Keratinocyte (primary cell): ENCODE data around the gene CUBN. TPM values are rescaled to one million over a fixed set of nuclear protein-coding genes. Genes with fewer than 3 reads are reported as not detected.

Source experiments
- DNase-seq: peaks from one replicate; pipeline ENCODE4 v3.0.0-alpha.2; 2011; ENCODE audit warnings: low read depth, missing footprints, low spot score
- FAIRE-seq: peaks from 2 replicates; lab custom pipeline; 2011; peaks lifted over from hg19 to GRCh38; lab: Jason Lieb, UNC
- H2AFZ ChIP-seq: 2 replicates; pipeline ENCODE4 v1.6.0; 2012; ENCODE audit warnings: low read length, control low read depth, inconsistent platforms; ENCODE audit not compliant: control insufficient read depth
- H3K27ac ChIP-seq: 2 replicates; pipeline ENCODE4 v1.5.1; 2011; ENCODE audit warnings: low read length; ENCODE audit not compliant: control insufficient read depth, insufficient read depth
- H3K27me3 ChIP-seq: 3 replicates; pipeline ENCODE4 v1.6.0; 2011; ENCODE audit warnings: low read length; ENCODE audit not compliant: control insufficient read depth, insufficient read depth; ENCODE audit errors: extremely low read depth
- H3K36me3 ChIP-seq, 2 experiments: 2 replicates in 1 of 2; 3 replicates in 1 of 2; pipeline ENCODE4 v1.5.1; 2011; ENCODE audit warnings: low read length in 2 of 2, mild to moderate bottlenecking in 1 of 2; ENCODE audit not compliant: control insufficient read depth in 2 of 2, insufficient read depth in 2 of 2; ENCODE audit errors: extremely low read depth in 1 of 2
- H3K4me1 ChIP-seq: 3 replicates; pipeline ENCODE4 v1.5.1; 2011; ENCODE audit warnings: low read length; ENCODE audit not compliant: control insufficient read depth, insufficient read depth; ENCODE audit errors: extremely low read depth
- H3K4me2 ChIP-seq: 3 replicates; pipeline ENCODE4 v1.6.0; 2011; ENCODE audit warnings: low read depth, low read length; ENCODE audit not compliant: control insufficient read depth, insufficient read depth; ENCODE audit errors: extremely low read depth
- H3K4me3 ChIP-seq, 3 experiments: fragments of 200-600 bp in 1 of 3; sonication (generic) in 1 of 3; 2 replicates in 2 of 3; 3 replicates in 1 of 3; pipeline ENCODE4 v1.5.1; 2011 to 2016; ENCODE audit warnings: low read length in 3 of 3, mild to moderate bottlenecking in 3 of 3, control low read depth in 2 of 3, inconsistent platforms in 1 of 3, low read depth in 1 of 3, mixed read lengths in 1 of 3, mixed run types in 1 of 3, moderate library complexity in 1 of 3; ENCODE audit not compliant: control insufficient read depth in 2 of 3, insufficient read depth in 2 of 3; ENCODE audit errors: extremely low read depth in 1 of 3
- H3K79me2 ChIP-seq: 2 replicates; pipeline ENCODE4 v1.6.0; 2012; ENCODE audit warnings: low read length; ENCODE audit not compliant: control insufficient read depth, insufficient read depth
- H3K9ac ChIP-seq: 3 replicates; pipeline ENCODE4 v1.6.0; 2011; ENCODE audit warnings: low read length; ENCODE audit not compliant: control insufficient read depth, insufficient read depth; ENCODE audit errors: extremely low read depth
- H3K9me1 ChIP-seq: 3 replicates; pipeline ENCODE4 v1.6.0; 2011; ENCODE audit warnings: low read length; ENCODE audit not compliant: control insufficient read depth, insufficient read depth; ENCODE audit errors: extremely low read depth
- H3K9me3 ChIP-seq: 2 replicates; pipeline ENCODE4 v1.5.1; 2012; ENCODE audit warnings: low read depth, low read length; ENCODE audit not compliant: control insufficient read depth
- H4K20me1 ChIP-seq: 3 replicates; pipeline ENCODE4 v1.6.0; 2011; ENCODE audit warnings: low read length; ENCODE audit not compliant: control insufficient read depth, insufficient read depth; ENCODE audit errors: extremely low read depth
- CTCF ChIP-seq, 3 experiments: IDR thresholded peaks in 1 of 3; conservative IDR thresholded peaks in 1 of 3; optimal IDR thresholded peaks in 1 of 3; 2 replicates in 2 of 3; 3 replicates in 1 of 3; pipeline versions ENCODE3 to v1.5.1; 2011; ENCODE audit warnings: low read length in 3 of 3, mild to moderate bottlenecking in 3 of 3, moderate library complexity in 2 of 3, control low read depth in 1 of 3, inconsistent platforms in 1 of 3; ENCODE audit not compliant: insufficient read depth in 2 of 3; ENCODE audit errors: extremely low read depth in 1 of 3
- EZH2 ChIP-seq: IDR thresholded peaks from one replicate; pipeline ENCODE4 v1.6.1; 2012; ENCODE audit warnings: inconsistent platforms, mild to moderate bottlenecking, low read length, moderate library complexity
- dilution Hi-C: fragments of 300-500 bp; cut with MboI; formaldehyde crosslinking; loops from one replicate; pipeline ENCODE4 v1.7.0; 2020; ENCODE audit warnings: low sequenced_read_pairs; ENCODE audit not compliant: extremely low pct_ligation_motif_present
- polyA plus RNA-seq, 5 experiments: library from polyadenylated mRNA; depleted of rRNA in 3 of 5; stranded (reverse) in 3 of 5; stranded (forward) in 1 of 5; unstranded in 1 of 5; fragments of >200 nt; gene quantifications; 1 replicate in 1 of 5; 2 replicates in 3 of 5; 3 replicates in 1 of 5; pipeline versions ENCODE4 v1.2.1 to v1.2.3, GENCODE V29; 2011 to 2012; ENCODE audit warnings: missing spikeins in 2 of 5, low read depth in 1 of 5, low replicate concordance in 1 of 5

CUBN gene
- polyA plus RNA-seq, 1 donor (not counting 4 experiments of a cell fraction or from before 2014, with no cell fraction given) = 0.07 TPM

- FAIRE-seq = no peak
- Histone ChIP-seq H3K9me1 (no peaks in the 10 kb centered on the region), H3K79me2 (no peaks in the 10 kb centered on the region), H2AFZ (no peak overlapping the region), H4K20me1 (no peaks in the 10 kb centered on the region), H3K4me3 (no peak overlapping the region), H3K4me2 (no peak overlapping the region), H3K27ac (no peak overlapping the region), H3K27me3 (no peaks in the 10 kb centered on the region), H3K36me3 (no peaks in the 10 kb centered on the region), H3K4me1 (peaks cover 2% of the 10 kb centered on the region), H3K9me3 (no peaks in the 10 kb centered on the region), H3K9ac (no peak overlapping the region)
- TF ChIP-seq CTCF (optimal IDR thresholded peaks at IDR 0.05 in 1 of 3, IDR thresholded peaks at IDR 0.05 in 1 of 3, conservative IDR thresholded peaks at IDR 0.05 in 1 of 3; ENCODE audit: extremely low read depth in 1 of 3, insufficient read depth in 2 of 3, low read length in 3 of 3) (no peak), EZH2 (no peak)
- dilution Hi-C loops = no loop called here
- DNase-seq = no peak
Measured at GRCh38 chr10:17038627-17039026, 91.0 kb downstream of the CUBN start.

GRCh38 chr10:17037910-17038309 lies 91.7 kb downstream of the CUBN start:
- dilution Hi-C loops = no loop called here
- H3K36me3 ChIP-seq = no peaks in the 10 kb centered on the region

More at GRCh38 chr10:17037910-17038309, 91.7 kb downstream of the CUBN start:
- no peak overlapping the region for H3K4me2 ChIP-seq
- no peaks in the 10 kb centered on the region for H3K79me2 ChIP-seq
- DNase-seq = no peak
- no peak overlapping the region for H2AFZ ChIP-seq
- no peak overlapping the region for H3K27ac ChIP-seq
- no peak for FAIRE-seq
- no peak overlapping the region for H3K4me3 ChIP-seq
- no peak overlapping the region for H3K9ac ChIP-seq
- no peaks in the 10 kb centered on the region for H3K4me1 ChIP-seq
- no peaks in the 10 kb centered on the region for H3K9me3 ChIP-seq
- TF ChIP-seq CTCF (optimal IDR thresholded peaks at IDR 0.05 in 1 of 3, IDR thresholded peaks at IDR 0.05 in 1 of 3, conservative IDR thresholded peaks at IDR 0.05 in 1 of 3; ENCODE audit: extremely low read depth in 1 of 3, insufficient read depth in 2 of 3, low read length in 3 of 3) (no peak), EZH2 (no peak)
- H3K27me3 ChIP-seq = no peaks in the 10 kb centered on the region
- H3K9me1 ChIP-seq = no peaks in the 10 kb centered on the region
- H4K20me1 ChIP-seq = no peaks in the 10 kb centered on the region
